ENCODE data around the gene EML3.
"Not testable (repeated sequence)": the region's sequence is repeated elsewhere in the genome, so short reads cannot be mapped to it uniquely, and the experiment has no call there.

The EML3 gene

DNA sequence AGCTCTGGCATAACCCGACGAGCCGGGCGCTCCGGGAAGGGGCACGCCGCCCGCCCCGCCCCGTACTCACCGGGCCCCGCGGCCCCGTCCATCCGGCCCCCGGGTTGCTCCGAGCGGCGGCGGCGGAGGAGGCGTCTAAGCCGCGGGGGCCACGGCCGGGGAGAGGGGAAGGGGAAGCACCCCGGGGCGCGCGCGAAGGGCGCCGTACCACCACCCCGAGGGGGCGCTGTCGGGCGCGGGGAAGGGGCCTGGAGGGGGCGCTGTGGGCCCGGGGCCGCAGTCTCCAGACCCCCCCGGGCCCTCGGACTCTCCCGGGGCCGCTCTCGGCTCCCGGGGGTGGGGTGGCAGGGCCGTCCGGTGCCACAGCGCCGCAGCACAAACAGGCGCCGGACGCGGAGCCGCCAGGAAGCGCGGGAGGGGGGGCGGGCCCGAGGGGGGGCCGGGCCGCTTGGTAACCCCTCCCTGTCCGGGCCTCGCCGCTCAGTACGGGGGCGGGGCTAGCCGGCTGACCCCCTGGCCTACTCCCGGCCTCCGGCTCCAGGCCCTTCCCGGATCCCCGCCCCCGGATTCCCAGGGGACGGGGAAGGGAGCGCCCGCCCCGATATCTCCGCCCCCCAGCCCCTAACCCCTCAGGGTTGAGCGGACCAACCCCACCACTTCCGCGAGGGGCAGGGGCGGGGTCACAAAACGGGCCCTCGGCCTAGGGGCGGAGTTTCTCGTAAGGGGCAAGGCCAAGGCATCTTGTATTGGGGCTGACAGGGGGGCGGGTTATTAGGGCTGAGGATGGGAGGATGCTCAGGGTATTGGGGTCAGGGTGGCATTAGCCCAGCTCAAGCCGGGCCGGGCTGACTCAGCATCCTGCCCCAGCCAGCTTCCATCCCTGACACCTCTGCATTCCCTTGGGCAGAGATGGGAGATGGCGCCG is at the start of gene EML3, which contains the start of gene ROM1:
EML3 (minus strand) TSS at position 410 of the 925 bp plus-strand sequence; CDS start at position 92, 318 bp downstream.
ROM1 (plus strand) TSS at position 892 of the 925 bp plus-strand sequence; CDS start at position 917, 25 bp downstream.
- TF ChIP-seq, protein P1, sequence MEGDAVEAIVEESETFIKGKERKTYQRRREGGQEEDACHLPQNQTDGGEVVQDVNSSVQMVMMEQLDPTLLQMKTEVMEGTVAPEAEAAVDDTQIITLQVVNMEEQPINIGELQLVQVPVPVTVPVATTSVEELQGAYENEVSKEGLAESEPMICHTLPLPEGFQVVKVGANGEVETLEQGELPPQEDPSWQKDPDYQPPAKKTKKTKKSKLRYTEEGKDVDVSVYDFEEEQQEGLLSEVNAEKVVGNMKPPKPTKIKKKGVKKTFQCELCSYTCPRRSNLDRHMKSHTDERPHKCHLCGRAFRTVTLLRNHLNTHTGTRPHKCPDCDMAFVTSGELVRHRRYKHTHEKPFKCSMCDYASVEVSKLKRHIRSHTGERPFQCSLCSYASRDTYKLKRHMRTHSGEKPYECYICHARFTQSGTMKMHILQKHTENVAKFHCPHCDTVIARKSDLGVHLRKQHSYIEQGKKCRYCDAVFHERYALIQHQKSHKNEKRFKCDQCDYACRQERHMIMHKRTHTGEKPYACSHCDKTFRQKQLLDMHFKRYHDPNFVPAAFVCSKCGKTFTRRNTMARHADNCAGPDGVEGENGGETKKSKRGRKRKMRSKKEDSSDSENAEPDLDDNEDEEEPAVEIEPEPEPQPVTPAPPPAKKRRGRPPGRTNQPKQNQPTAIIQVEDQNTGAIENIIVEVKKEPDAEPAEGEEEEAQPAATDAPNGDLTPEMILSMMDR (IDR thresholded peaks at IDR 0.05; ENCODE audit: insufficient read depth, low read length, missing control alignments), result peak; percentile 95
- POLR2A ChIA-PET, result interaction anchor here (0.6 to 3.0 kb wide), 5 partner anchors 9 to 213 kb away, joined by 3 to 11 read pairs (median 3); partner anchors contain the start of genes B3GAT3, C11orf98, CSKMT and MTA2
- CTCF ChIA-PET, result interaction anchor here (0.6 to 12.0 kb wide), 18 partner anchors 9 to 231 kb away, joined by 3 to 95 read pairs (median 4); partner anchors contain the start of genes B3GAT3, EEF1G, LRRN4CL and MTA2
- H3K4me3 ChIP-seq (ENCODE audit: low read depth, low read length), result peak within 1 kb of the TSS; percentile 75
- DNase-seq (ENCODE audit: low read depth, low spot score), result no peak

DNA sequence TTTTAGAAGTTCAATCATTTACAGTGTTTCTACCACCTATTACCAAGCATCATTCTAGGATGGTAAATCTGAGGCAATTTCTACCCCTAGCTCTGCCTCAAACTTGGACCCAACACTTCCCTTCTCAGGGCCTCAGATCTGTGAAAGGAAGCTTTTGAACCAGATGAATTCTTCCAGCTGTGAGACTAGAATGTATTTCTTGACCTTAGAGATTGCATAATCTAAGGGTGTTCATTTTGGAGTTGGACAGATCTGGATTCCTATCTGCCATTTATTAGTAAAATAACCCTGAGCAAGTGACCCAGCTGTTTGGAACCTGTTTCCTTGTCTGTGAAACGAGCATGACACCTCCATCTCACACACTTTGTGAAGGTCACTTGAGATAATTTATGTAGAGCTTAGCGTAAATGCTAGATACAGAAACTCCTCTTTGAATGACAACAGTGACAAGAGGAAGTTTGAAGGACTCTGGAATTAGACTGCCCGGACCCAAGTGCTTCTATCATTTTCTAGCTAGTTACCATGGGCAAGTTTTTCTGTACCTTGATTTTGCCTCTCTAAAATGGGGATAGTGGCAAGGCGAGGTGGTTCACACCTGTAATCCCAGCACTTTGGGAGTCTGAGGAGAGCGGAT is 44.3 kb upstream of the EML3 start:
- DNase-seq (ENCODE audit: low read depth, low spot score), result no peak
- ChIA-PET POLR2A (interaction anchor here (0.6 to 1.8 kb wide), 4 partner anchors 8 to 65 kb away, joined by 3 to 9 read pairs (median 4); partner anchors contain the start of genes C11orf98, CSKMT and TUT1), CTCF (interaction anchor here (0.7 to 1.3 kb wide), 3 partner anchors 15 to 130 kb away, joined by 3 read pairs; partner anchors contain the start of genes LBHD1, TMEM179B and UQCC3)
- H3K4me3 ChIP-seq (ENCODE audit: low read depth, low read length), result no peak overlapping the region
- TF ChIP-seq, protein P1 (IDR thresholded peaks at IDR 0.05; ENCODE audit: insufficient read depth, low read length, missing control alignments), result no peak

- POLR2A ChIA-PET, result no interaction called here
- CTCF ChIA-PET, result interaction anchor here (0.7 to 2.0 kb wide), 2 partner anchors 9 to 11 kb away, joined by 3 to 6 read pairs; partner anchors contain the start of genes C11orf98 and CSKMT
- TF ChIP-seq, protein P1 (IDR thresholded peaks at IDR 0.05; ENCODE audit: insufficient read depth, low read length, missing control alignments), result no peak
- DNase-seq (ENCODE audit: low read depth, low spot score), result no peak
- H3K4me3 ChIP-seq (ENCODE audit: low read depth, low read length), result no peak overlapping the region
Observed at GRCh38 chr11:62654297-62654696, 41.7 kb upstream of the EML3 start.

- ChIA-PET POLR2A (interaction anchor here (0.5 to 1.4 kb wide), 17 partner anchors 8 to 257 kb away, joined by 3 to 58 read pairs (median 4); partner anchors contain the start of genes B3GAT3, C11orf98, CSKMT and LBHD1), CTCF (interaction anchor here (0.9 kb wide), 1 partner anchor 43 kb away, joined by 4 read pairs; no protein-coding TSS in a partner anchor)
- DNase-seq (ENCODE audit: low read depth, low spot score), result no peak
- peak overlapping the region; percentile 83 for H3K4me3 ChIP-seq (ENCODE audit: low read depth, low read length)
- TF ChIP-seq, protein P1 (IDR thresholded peaks at IDR 0.05; ENCODE audit: insufficient read depth, low read length, missing control alignments), result no peak
Observed at GRCh38 chr11:62652161-62653006, 39.8 kb upstream of the EML3 start.

DNA sequence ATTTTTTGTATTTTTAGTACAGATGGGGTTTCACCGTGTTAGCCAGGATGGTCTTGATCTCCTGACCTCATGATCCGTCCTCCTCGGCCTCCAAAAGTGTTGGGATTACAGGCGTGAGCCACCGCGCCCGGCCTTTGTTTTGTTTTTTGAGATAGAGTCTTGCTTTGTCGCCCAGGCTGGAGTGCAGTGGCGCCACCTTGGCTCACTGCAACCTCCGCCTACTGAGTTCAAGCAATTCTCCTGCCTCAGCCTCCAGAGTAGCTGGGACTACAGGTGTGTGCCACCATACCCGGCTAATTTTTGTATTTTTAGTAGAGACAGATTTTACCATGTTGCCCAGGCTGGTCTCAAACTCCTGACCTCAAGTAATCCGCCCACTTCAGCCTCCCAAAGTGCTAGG is 37.7 kb upstream of the EML3 start:
- DNase-seq (ENCODE audit: low read depth, low spot score); POLR2A ChIA-PET: not testable (repeated sequence)
- CTCF ChIA-PET, result interaction anchor here (0.9 kb wide), 1 partner anchor 255 kb away, joined by 3 read pairs; no protein-coding TSS in a partner anchor

More for the DNA sequence above, 37.7 kb upstream of the EML3 start:
- H3K4me3 ChIP-seq (ENCODE audit: low read depth, low read length), result not testable (repeated sequence)

Measured in AG04449 (cell line).